Kidney tubule cell (primary cell): ENCODE measurements around the gene EZH2.

ENCODE experiments used
- DNase-seq: peaks from one replicate; pipeline ENCODE4 v3.0.0-alpha.2; 2018; ENCODE audit warnings: low spot score

The EZH2 gene

DNA sequence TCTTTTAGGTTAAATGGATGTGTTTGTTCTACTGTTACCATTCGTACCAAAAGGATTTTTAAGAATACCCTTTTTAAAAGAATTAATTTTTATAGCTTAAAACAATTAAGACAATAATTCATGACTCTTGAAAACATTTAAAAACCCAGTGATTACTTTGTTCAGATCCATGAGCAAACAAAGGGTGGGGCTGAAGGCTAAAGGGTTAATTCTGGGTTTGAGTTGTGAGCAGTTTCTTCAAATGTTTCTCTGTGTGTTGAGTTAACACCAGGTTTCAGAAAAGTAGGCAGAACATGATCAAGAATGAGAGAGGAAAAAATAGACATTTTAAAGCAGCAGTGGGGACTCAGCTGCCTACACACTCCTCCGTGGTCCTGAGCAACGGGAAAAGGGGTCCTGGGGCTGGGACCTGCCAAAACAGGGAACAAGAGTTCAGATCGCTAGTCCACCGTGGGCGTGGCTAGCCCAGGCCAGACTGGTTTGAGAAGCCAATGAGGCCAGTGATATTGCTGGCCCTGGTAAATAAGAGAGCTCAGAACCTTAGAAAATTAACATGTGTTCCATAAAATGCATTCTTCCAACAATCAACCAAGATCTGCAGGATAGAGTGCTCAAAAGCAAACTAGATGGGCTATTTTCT lies 14.9 kb upstream of the EZH2 start:
- no peak for DNase-seq

DNA sequence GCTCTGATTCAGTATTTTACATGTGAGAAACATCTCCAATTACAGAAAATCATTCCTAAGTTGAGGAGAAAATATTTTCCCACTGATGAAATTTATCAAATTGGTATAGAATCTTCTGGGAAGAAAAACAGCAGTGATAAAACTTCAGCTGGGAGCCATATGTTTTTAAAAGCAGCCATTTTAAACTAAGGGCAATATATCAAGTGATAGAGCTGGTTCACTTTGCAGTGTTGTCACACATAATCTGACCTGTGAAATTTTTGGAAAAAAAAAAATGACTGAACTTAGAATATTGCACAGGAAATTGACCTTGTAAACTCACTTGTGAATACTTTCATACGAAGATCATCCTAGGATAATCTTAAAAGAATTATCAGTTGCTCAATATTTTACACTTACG lies 10.5 kb upstream of the EZH2 start:
- DNase-seq, result no peak

DNA sequence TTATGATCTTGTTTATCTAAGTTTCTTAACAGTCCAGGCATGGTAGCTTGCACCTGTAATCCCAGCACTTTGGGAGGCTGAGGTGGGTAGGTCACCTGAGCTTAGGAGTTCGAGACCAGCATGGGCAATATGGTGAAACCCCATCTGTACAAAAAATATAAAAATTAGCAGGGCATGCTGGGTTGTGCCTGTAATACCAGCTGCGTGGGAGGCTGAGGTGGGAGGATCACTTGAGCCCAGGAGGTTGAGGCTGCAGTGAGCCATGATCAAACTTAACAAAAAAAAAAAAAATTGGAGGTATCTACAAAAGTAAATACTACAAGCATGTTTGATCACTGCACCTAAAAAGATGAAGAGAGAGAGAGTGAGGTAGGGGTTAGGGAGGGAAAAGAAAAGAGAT lies 9.0 kb upstream of the EZH2 start:
- no peak for DNase-seq

DNA sequence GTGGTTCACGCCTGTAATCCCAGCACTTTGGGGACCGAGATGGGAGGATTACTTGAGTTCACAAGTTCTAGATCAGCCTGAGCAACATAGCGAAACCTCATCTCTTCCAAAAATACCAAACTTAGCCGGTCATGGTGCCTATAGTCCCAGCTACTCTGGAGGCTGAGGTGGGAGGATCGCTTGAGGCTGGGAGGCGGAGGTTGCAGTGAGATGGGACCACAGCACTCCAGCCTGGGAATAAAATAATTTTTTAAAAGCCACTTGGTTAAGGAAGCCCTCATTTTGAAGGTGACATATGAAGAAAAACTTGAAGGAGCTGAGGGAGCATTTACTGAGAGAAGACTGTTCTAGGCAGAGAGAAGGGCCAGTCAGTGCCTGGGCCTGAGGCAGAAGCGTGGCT lies 4.2 kb upstream of the EZH2 start:
- DNase-seq, result no peak

DNA sequence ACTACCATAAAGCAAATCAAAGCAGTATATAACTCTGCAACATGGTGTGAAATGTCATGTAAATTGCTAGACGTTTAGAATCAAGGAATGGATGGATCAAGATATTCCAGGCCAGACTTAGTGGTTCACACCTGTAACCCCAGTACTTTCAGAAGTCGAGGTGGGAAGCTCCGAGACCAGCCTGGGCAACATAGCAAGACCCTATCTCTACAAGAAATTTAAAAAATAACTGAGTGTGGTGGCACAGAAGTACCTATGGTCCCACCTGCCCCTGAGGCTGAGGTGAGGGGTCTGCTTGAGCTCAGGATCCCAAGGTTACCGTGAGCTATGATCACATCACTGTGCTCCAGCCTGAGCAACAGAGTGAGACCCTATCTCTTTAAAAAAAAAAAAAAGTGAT lies 2.8 kb upstream of the EZH2 start:
- no peak for DNase-seq

DNA sequence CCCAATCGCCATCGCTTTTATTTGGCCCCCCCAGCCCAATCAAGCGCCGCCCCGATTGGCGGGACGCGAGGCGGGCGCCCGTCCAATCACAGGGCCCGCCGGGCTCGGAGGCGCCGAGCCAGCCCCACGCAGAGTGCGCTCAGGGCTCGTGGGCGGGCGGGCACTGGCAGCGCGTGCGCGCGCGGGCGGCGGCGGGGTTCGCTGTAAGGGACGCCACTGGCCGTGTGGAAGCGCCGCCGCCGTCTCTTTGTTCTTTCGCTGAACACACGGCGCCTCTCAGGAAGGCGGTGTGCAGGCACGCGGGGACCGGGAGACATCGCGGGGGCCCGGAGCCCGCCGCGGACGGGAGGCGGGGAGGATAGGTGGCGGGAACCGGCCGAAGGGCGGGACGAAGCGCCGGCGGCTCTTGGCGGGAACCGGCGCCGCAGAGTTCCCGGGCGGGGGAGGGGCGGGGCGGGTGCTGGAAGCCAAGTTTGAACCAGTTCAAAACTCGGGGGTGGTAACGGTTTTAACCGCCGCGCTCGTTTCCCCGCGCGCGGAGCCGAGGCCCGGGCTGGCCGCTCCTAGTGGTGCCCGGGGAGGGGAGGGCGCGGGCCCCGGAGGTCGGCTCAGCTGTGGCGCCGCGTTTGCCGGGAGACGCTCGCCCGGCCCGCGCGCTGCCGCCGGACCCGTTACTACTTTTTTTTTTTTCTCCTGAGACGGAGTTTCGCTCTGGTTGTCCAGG lies 370 bp upstream of the EZH2 start:
- peak; percentile 94 for DNase-seq

DNA sequence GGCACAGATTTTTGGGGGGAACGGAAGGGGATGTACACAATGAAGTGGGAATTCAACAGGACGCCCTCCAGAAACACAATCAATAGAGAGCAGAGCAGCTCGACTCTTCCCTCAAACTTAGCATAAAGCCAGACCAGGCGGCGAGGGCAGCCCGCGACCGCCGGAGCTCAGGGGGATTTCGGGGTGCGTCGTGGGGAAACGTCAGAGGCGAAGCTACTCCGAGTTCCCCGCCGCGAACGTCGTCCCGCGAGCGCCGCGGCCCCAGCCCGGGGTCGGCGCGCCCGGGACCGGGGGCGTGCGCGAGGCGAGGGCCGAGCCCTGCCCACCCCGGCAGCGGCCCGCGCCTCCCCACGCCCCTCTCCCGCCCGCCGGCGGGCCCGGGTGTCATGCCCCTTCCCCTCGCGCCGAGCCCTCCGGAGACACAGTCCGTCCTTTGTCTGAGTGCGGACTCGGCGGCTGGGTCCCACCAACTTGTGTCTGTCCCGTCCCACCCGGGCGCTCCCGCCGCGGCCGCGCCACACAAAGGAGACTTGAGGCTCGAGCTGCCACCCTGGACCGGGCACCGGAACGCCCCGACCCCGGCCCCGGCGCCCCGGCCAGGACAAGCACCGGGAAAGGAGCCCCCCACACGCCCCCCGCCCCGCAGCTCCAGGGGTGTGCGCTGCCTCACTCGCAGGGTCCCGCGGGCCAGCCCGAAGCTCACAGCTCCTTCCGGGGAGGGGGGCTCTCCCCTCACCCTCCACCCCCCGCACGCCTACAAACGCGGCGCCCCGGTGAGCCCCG lies 634 bp downstream of the EZH2 start:
- peak; percentile 28 for DNase-seq

DNA sequence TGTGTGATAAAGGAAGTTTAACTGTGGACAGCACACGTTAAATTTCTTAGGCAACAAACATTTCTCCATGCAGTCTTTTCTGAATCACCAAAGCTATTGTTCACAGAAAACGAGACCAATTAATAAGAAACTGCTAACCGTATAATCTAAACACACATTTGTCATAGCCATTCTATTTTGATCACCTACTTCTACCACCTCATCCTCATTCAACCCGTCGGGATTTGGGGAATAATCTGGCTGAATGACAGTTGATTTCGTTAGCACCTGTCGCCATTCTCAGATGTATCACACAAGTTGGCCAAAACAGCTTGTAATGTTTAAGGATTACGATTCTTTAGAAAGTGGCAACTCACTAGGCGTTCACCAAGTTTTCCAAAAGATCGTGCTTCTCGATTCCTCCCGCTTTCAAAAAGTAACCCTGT lies 1.2 kb downstream of the EZH2 start:
- DNase-seq, result no peak

DNA sequence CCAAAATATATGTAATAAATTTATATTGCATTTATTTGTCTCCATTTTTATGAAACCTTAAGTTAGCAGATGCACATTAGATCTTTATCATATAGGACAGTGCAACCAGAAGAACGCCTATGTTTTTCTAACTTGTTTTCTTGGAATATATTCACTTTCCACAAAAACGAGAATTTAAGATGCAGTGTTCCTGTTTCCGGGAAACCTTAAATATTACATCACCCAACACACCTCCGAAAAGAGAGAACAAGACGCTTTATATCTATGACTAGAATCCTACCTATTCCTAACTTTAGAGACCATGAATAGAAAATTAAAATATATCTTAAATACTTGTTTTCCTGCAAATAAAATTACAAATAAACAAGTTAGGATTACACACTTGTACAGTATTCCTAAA lies 1.9 kb downstream of the EZH2 start:
- DNase-seq, result no peak

DNA sequence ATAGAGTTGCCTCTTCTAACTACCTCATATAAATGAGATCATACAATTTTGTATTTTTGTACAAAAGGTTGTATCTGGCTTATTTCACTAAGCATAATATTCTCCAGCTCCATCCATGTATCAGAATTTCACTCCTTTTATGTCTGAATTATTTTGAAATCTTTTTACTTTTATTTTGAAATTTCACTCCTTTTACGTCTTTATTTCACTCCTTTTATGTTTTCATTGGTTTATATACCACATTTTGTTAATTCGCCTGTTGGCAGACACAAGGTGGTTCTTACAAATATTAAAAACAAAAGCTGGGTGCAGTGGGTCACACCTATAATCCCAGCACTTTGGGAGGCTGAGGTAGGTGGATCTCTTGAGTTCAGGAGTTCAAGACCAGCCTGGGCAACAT lies 5.8 kb downstream of the EZH2 start:
- DNase-seq, result no peak

DNA sequence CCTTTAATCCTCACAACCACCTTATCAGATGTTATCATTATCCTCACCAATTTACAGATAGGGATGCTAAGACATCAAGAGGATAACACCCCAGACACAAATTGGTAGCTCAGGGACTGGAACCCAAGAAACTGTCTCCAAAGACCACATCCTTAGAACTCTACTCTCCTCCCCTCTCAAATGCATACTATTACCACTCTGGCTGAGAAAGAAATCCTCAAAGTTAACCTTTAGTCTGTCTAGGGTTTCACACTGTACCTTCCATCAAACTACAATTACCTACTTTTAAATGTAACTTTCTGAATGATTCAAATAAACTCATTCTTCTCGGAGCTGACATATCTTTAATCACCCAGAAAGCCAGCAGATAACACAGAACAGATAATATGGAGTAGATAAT lies 6.6 kb downstream of the EZH2 start:
- no peak for DNase-seq

DNA sequence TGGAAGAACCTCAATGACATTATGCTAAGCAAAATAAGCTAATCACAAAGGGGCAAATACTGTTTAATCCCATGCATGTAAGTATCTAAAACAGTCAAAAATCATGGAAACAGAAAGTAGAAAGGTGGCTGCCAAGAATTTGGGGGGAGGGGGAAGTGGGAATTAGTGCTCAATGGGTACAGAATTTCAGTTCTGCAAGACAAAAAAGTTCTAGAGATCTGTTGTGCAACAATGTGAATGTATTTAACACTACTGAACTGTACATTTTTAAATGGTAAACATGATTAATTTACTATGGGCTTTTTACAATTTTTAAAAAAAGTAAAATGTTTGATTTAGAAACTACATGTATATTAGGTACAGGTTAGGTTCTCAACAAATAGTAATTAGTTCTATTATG lies 11.9 kb downstream of the EZH2 start:
- DNase-seq, result no peak

DNA sequence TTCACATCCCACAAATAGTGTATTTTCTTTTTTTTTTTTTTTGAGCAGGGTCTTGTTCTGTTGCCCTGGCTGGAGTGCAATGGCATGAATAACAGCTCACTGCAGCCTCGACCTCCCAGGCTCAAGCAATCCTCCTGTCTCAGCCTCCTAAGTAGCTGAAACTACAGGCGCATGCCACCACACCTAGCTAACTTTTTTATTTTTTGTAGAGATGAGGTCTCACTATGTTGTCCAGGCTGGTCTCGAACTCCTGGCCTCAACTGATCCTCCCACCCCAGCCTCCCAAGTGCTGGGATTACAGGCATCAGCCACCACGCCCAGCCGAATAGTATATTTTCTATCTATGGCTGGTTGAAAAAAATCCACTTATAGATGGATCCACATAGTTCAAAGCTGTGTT lies 12.5 kb downstream of the EZH2 start:
- no peak for DNase-seq

DNA sequence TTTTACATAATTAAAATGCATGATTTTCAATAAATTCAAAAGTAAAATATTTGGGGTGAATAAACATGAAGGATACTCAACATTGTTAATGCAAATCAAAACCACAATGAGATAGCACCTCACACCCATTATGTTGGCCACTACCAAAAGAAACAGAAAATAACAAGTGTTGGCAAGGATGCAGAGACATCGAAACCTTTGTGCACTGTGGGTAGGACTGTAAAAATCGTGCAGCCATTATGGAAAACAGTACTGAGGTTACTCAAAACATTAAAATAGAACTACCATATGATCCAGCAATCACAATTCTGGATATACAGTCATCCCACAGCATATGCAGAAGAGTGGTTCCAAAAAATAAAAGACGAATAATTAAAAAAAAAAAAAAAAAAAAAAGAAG lies 13.1 kb downstream of the EZH2 start:
- no peak for DNase-seq

DNA sequence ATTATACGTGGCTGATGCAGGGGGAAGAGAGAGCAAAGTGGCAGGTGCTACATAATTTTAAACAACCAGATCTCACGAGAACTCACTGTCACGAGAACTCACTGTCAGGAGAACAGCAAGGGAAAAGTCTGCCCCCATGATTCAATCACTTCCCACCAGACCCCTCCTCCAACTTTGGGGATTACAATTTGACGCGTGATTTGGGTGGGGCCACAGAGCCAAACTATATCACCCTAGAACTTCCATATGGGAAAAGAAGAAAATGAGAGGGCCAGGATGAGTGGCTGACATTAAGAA lies 15.8 kb downstream of the EZH2 start:
- no peak for DNase-seq

DNA sequence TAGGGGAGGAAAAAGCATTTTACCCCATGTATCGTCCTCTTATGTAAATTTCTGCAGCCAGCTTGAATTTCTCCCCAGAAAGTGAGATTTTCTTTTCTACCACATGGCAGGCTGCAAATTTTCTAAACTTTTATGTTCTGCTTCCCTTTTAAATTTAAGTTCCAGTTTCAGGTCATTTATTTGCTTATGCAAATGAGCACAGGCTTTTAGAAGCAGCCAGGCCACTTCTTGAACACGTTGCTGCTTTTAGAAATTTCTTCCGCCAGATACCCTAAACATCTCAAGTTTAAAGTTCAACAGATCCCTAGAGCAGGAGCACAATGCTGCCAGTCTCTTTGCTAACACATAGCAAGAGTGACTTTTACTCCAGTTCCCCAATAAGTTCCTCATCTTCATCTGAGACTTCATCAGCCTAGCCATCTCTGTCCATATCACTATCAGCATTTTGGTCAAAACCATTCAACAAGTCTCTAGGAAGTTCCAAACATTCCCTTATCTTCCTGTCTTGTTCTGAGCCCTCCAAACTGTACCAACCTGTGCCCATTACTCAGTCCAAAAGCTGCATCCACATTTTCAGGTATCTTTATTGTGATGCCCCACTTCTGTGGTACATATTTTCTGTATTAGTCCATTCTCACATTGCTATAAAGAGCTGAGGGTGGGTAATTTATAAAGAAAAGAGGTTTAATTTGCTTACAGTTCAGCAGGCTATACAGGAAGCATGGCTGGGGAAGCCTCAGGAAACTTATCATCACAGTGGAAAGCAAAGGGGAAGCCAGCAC lies 16.3 kb downstream of the EZH2 start:
- no peak for DNase-seq

DNA sequence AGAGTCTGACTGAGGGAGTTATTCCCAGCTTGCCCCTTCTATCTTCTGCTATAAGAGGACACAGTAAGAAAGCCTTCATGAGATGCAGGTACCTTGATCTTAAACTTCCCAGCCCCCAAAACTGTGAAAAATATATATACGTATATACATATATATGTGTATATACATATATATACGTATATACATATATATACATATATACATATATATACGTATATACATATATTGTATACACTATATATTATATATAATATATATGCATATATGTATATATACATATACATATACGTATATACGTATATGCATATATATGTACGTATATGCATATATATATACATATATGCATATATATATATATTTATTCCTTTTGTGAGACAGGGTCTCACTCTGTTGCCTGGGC lies 17.7 kb downstream of the EZH2 start:
- no peak for DNase-seq

DNA sequence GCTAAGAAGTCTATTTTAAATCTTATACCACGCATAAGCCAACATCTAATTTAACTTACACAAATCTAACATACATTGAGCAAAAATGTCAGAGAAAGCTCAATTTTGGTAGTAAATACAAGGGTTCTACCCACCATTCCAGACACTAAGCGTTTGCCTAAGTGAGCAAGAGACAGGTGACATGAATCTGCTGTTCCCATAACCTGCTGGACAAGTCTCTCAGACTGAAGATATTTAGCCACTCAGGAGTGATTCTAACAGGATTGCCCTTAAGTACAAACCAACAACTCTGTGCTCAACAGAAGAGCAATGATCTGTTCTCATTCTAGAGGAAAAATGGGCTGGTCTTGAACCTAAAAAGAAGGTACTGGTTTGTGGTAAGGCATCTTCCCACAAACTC lies 18.8 kb downstream of the EZH2 start:
- DNase-seq, result no peak

DNA sequence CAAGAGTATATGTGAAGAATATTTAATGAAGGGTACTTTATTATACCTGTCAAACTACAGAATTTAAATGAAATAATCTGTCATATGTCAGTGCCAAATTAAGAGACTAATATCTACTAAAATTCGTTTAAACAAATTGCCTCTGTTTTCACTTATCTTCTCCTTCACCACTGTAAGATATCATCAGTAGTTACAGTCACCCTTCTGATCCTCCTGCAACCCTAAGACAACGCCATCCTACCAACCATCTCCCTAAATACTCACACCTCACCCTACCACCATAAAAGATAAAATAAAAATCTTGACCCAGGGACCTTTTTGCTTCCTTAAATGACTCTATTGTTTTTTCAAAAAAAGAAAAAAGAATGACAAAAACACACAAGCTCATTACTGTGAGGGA lies 20.8 kb downstream of the EZH2 start:
- DNase-seq, result no peak

DNA sequence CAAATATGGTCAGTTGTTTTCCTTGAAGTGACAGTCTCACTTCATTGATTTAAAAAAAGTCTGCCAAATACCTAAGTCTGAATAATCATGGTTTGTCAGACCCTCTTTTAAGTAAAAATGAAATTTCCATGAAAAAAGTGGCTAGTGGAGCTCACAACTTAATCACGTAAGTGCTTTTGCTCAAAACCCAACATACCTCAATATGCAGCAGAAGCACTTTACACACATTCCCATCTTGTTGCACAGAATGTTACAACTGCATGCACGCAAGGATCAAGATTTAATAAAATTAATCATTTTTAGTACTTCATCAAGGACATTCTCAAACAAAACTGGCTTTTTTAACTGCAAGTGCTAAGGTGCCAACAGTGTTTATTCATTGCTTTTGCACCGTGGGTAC lies 21.6 kb downstream of the EZH2 start:
- DNase-seq, result no peak

DNA sequence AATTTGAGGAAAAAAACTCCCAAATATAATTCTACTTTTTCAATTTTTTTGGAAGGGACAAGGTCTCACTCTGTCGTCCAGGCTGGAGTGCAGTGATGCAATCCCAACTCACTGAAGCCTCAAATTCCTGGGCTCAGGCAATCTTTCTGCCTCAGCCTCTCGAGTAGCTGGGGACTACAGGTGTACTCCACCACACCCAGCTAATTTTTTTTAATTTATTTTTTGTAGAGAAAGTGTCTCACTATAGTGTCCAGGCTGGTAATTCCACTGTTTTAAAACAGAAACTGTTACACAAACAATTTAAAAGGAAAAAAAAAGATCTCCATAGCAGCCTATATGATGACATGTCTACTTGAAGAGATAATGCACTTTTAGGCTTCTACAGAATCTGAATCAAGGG lies 25.6 kb downstream of the EZH2 start:
- no peak for DNase-seq

DNA sequence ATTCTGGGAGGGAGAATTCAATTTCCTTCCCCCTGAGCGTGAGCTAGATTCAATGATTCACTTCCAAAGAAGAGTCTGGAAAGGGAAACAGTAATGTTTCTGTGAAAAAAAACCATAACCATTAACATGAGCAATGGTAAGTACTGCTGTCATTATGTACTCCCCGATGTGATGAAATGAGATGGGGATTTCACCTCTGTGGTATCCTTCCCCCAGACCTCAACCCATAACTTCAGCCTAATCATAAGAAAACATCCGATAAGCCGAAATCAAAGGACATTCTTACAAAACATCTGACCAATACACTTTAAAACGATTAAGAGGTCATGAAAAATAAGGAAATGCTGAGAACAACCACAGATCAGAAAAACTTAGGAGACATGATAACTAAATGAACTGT lies 27.2 kb downstream of the EZH2 start:
- peak; percentile 17 for DNase-seq

DNA sequence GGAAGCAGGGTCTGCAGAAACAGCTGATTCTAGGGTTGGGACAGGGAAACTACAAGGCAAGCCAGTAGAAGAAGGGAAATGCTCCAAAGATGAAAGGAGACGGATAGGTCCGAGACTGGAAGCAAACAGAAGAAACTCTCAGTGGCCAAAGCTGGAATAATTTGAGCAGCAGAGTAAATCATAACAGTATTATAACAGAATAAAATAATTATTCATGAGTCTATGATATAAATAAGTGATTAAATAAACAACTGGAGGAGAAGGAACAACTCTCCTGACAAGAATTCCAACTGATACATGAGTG lies 27.6 kb downstream of the EZH2 start:
- no peak for DNase-seq
